22Rv1 (cell line): ENCODE data around the gene NOS1AP.

Source experiments
- H3K27ac ChIP-seq: fragments of 450-650 bp; 2 replicates; pipeline ENCODE4 v1.5.1; 2017
- CTCF ChIP-seq: fragments of 450-650 bp; IDR thresholded peaks from 2 replicates; pipeline ENCODE4 v1.5.1; 2017; ENCODE audit warnings: mild to moderate bottlenecking
- ZFX ChIP-seq: fragments of 450-650 bp; IDR thresholded peaks from 2 replicates; pipeline ENCODE4 v1.6.1; 2017; ENCODE audit warnings: antibody characterized with exemption, borderline replicate concordance

NOS1AP gene

GRCh38 chr1:162175379-162176081 lies 106.0 kb downstream of the NOS1AP start:
- no peak overlapping the region for H3K27ac ChIP-seq
- TF ChIP-seq ZFX (no peak), CTCF (no peak)

DNA sequence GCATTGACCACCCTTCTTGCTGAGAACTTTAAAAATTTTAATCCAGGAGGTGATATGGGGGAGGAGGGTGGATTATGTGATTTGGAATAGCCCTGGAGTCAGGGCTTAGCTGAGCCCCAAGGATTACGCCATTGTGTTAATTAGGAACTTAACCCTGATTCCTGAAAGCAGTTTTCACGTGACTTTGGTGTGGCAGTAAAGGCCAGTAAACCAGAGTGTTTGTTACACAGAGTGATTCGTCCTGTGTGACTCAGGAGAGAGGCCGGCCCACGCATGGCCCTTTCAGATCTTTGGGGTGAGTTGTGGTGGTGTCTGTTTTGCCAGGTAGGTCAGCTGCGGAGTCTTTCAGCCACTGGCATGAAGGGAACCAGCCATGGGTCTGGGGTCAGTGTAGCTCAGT lies 107.6 kb downstream of the NOS1AP start:
- TF ChIP-seq ZFX = no peak
- no peak for TF ChIP-seq CTCF
- H3K27ac ChIP-seq = no peak overlapping the region

- no peak overlapping the region for H3K27ac ChIP-seq
- TF ChIP-seq CTCF = no peak
Measured at GRCh38 chr1:162178432-162178831, 108.9 kb downstream of the NOS1AP start.

GRCh38 chr1:162179121-162179520 lies 109.6 kb downstream of the NOS1AP start:
- TF ChIP-seq ZFX (no peak), CTCF (no peak)
- H3K27ac ChIP-seq = no peak overlapping the region

GRCh38 chr1:162180813-162181212 lies 111.3 kb downstream of the NOS1AP start:
- no peak overlapping the region for H3K27ac ChIP-seq
- TF ChIP-seq ZFX (no peak), CTCF (no peak)

GRCh38 chr1:162182090-162182489 lies 112.6 kb downstream of the NOS1AP start:
- TF ChIP-seq ZFX = no peak
- TF ChIP-seq CTCF = no peak

DNA sequence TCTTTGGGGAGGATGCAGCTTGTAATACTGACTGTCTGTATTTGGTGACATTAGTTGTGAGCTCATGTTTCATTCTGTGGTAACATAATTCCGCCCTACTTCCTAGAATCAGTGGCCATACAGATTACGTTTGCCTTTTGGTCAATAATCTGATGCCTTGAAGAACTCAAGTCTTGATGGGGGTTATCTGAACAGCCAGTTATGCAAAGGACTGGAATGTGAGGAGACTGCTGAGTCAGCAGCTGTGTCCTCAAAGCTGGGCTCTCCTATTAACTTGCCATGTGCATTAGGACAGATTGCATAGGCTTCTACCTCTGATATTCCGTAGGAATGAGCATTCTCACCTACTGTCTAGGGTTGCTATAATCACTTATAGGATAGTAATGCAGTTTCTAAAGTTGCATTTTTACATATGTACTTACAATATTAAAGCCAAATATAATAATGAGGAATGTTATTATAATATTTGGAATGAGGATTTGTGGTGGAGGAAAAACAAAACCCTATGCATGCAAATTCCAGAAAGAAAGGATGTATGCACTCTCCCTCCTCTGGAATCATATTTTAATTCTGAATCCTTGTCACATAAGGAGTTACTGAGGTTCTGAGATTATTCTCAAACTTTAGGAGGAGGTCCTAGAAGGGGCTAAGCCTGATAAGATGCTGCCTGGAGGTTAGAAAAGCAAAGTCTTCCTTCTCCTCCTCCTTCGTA lies 116.0 kb downstream of the NOS1AP start:
- H3K27ac ChIP-seq = no peak overlapping the region
- TF ChIP-seq ZFX (no peak), CTCF (no peak)

More at GRCh38 chr1:162182090-162182489, 112.6 kb downstream of the NOS1AP start:
- no peak overlapping the region for H3K27ac ChIP-seq
